ENCODE measurements around the gene HTATIP2.
"Not testable (repeated sequence)": the region's sequence is repeated elsewhere in the genome, so short reads cannot be mapped to it uniquely, and the experiment has no call there.

The HTATIP2 gene

DNA sequence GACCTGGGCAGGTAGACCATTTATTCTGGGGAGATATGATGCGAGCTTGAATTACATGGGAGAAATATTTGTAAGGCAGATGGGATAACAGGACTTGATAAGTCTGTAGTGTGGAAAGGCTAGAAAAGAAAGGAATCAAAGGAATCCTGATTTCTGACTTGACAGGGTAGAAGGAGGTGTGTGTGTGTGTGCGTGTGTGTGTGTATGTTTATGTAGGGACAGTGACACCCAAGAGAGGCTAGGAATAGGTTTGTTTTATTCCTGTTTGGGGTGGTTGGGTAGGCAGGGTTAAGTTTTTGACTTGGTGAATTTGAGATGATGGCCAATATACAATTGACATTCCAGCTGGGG, 390 bp upstream of the HTATIP2 start:
- peaks cover 68% of the 10 kb centered on the region for H3K4me1 Mint-ChIP-seq

DNA sequence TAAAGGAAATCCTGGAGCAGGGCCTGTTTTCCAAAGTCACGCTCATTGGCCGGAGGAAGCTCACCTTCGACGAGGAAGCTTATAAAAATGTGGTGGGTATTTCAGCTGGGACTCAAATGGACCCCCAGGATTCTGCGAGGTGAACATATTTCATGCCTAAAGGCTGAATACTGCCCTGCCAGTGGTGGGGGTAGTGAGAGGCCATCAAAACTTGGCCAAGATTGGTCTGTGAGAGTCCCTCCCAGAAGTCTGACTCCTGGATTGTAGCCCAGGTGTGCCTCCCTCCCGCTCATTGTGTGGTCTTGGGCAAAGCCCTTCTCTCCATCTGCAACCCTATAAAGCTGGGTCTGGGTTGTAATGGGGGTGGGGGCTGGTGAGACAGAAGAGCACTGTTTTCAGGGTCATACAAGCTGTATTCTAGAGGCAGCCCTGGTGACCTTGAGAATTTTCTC, 853 bp downstream of the HTATIP2 start:
- H3K27me3 Mint-ChIP-seq = no peaks in the 10 kb centered on the region
- H3K4me1 Mint-ChIP-seq = peaks cover 68% of the 10 kb centered on the region
- peak overlapping the region; percentile 83 to 86 for H3K4me3 Mint-ChIP-seq
- ATAC-seq = no peak
- peak overlapping the region; percentile 67 to 90 for H3K27ac Mint-ChIP-seq
- H3K9me3 Mint-ChIP-seq = no peaks in the 10 kb centered on the region
- DNase-seq = no peak

More for the DNA sequence above, 390 bp upstream of the HTATIP2 start:
- DNase-seq = no peak
- Mint-ChIP-seq H3K4me3 (peak overlapping the region; percentile 78 to 86), H3K27ac (peak overlapping the region; percentile 92 to 97), H3K27me3 (no peaks in the 10 kb centered on the region), H3K9me3 (no peaks in the 10 kb centered on the region)
- ATAC-seq = peak; percentile 3

DNA sequence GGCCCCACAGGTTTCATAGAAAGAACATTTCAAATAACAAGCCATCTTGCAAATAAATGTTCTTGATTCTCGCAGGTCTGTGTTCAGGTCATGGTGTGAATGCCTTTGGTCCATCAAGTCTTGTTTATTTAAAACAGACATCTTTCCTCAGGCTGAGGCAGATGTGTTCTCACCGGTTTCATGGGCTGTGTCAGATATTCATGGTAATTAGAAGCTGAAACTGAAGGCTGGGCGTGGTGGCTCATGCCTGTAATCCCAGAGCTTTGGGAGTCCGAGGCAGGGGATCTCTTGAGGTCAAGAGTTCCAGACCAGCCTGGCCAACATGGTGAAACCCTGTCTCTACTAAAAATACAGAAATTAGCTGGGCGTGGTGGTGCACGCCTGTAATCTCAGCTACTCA, 2.0 kb downstream of the HTATIP2 start:
- not testable (repeated sequence) for H3K27me3 Mint-ChIP-seq, H3K9me3 Mint-ChIP-seq, ATAC-seq, DNase-seq, H3K27ac Mint-ChIP-seq
- Mint-ChIP-seq H3K4me1 (peaks cover 63% of the 10 kb centered on the region), H3K4me3 (peak overlapping the region; percentile 83 to 86)

DNA sequence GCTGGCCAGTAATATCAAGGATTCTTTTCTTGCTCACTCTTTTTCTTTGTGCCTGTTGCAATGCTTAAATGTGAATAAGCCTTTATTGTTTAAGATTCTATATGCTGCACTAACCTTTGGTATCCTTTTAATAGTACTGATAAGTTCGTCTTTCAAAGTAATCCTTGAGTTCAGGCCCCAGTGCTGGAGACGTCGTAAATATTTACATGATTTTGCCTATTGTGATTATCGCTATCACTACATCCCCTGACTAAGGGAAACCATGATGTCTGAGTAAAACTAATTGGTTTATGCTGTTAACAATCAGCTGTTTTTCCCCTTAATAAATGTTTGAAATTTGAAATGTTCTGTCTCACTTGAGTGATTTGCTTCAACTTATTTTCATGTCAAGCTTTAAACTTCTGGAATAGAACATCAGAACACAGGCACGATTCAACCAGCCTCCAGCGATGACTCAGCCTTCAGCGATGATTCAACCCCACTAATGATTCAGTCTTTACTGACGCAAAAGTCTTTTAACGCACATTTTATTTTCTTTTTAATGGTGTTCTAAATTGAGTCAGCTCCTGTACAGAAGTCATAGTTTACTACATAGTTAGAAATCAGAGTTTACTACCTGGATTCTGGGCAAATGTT, 3.9 kb downstream of the HTATIP2 start:
- ATAC-seq = peak; percentile 74
- Mint-ChIP-seq H3K9me3 (no peaks in the 10 kb centered on the region), H3K4me3 (peak overlapping the region; percentile 52 to 61), H3K27me3 (no peaks in the 10 kb centered on the region), H3K27ac (peak overlapping the region; percentile 28 to 42), H3K4me1 (peaks cover 47% of the 10 kb centered on the region)
- peak in 1 of 2 donors; percentile 58 for DNase-seq

DNA sequence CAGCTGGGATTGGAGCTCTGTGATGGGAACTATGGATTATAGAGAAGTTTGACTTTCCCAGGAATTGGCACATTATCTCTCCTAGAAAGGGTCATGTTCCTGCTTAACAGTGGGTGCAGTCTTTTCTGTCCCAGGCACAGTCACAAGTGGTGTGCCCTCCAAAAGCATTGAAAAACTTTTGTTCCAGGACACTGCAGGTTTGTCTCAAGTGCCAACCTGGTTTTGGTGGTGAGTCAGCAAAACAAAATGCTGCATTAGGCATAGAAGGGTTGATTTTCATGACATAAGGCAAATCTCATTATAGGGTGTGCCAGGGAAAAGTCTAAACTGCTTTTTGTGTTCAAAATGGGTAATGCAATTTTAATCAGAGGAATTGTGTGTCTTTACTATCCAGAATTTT, 4.9 kb downstream of the HTATIP2 start:
- Mint-ChIP-seq H3K27ac (no peak overlapping the region), H3K27me3 (no peaks in the 10 kb centered on the region), H3K4me3 (peak overlapping the region in 1 of 2 donors; percentile 29), H3K4me1 (peaks cover 37% of the 10 kb centered on the region), H3K9me3 (no peaks in the 10 kb centered on the region)
- ATAC-seq (no peak), DNase-seq (no peak)

DNA sequence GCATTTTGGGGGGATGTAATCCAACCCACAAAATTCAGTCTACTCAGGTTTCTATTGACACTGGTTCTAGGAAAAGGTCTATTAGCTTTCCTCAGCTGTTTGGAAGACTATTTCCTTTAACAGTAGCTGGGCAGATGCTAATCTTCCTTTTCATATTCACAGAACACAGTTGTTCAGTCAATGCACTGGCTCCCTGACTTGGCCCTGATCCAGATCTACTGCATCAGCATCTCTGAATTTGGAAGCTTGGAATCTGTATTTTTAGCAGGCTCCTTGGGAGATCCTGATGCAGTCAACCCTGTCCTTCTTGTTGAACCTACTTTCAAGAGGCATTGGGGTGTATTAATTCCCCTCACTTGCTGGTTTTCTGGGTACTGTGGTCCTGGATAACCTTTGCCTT, 6.3 kb downstream of the HTATIP2 start:
- no peak for ATAC-seq

DNA sequence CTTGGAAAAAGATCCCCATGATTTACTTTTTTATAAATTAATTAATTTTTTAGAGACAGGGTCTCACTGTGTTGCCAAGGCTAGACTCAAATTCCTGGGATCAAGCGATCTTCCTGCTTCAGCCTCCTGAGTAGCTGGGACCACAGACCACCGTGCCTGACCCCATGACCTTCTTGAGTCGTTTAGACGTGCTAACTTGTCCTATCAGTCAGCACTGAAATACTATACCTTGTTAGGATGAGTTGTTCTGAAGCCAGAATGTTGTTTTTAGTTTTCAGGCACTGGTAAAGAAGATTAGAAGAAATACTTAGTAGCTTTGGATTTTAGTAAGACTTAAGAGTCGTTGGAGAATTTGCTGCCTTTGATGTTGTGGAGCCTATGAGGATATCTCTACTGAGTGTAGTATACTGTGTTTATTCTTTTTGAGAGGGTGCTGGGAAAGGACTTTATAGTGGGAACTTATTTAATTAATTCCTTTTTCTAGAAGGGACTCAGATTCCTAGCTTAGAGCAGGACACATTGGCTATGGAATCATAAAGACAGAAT, 8.6 kb downstream of the HTATIP2 start:
- no peak overlapping the region for H3K4me3 Mint-ChIP-seq
- H3K4me1 Mint-ChIP-seq = peaks cover 12% of the 10 kb centered on the region
- ATAC-seq (no peak), DNase-seq (no peak)
- no peak overlapping the region for H3K27ac Mint-ChIP-seq
- H3K27me3 Mint-ChIP-seq = no peaks in the 10 kb centered on the region
- no peaks in the 10 kb centered on the region for H3K9me3 Mint-ChIP-seq

More for the DNA sequence above, 6.3 kb downstream of the HTATIP2 start:
- H3K4me3 Mint-ChIP-seq = no peak overlapping the region
- no peaks in the 10 kb centered on the region for H3K9me3 Mint-ChIP-seq
- no peaks in the 10 kb centered on the region for H3K27me3 Mint-ChIP-seq
- DNase-seq = no peak
- H3K4me1 Mint-ChIP-seq = peaks cover 32% of the 10 kb centered on the region
- H3K27ac Mint-ChIP-seq = no peak overlapping the region

DNA sequence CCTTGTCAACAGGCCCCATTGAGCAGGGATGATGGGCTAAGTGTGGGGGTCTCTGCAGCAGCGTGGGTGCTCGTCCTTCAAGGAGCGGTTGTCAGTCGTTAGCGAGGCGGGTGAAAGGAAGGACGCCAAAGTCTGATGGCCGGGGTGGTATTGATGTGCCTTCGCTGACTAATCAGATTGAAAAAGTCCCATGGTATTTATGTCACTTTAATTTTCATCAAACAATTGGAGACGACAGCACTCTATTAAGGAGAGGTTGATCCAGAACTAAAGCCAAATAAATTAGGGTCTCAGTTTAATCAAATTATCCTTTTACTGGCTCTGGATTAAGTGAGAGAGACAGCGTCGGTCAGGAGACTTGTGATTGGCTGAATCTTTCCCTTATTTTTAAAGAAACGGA, 9.6 kb downstream of the HTATIP2 start:
- Mint-ChIP-seq H3K4me3 (no peak overlapping the region), H3K27ac (no peak overlapping the region), H3K9me3 (no peaks in the 10 kb centered on the region), H3K4me1 (peaks cover 6% of the 10 kb centered on the region), H3K27me3 (no peaks in the 10 kb centered on the region)
- no peak for ATAC-seq
- DNase-seq = no peak

DNA sequence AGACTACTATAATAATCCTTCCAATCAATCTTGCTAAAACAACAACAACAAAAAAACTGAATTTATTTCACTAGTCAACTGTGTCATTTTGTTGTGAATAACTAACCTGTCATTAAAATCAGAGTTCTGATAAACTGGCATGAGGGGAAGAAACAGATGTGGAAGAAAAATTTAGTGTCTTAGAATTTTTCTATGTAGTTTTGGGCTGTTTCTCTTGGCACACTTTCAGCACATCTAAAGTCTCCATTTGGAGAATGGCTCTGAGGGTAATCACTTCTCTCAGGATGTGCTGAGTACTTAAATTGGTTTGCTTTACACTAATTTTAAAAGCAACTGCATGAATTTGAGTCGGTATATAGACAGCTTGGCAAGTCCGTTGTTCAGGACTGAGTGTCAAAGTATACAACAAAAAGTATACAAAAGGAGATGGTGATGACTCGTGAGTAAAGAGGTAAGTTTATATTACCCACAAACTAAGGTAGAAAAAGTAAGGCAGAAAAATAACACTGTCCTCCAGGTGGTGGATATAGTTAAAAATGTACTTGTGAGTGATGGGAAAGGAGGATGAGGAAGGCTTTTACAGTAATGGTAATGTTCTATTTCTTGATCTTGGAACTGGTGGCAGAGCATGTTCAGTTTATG, 10.2 kb downstream of the HTATIP2 start:
- no peak for ATAC-seq
- no peaks in the 10 kb centered on the region for H3K9me3 Mint-ChIP-seq
- DNase-seq = no peak
- no peak overlapping the region for H3K27ac Mint-ChIP-seq
- H3K4me3 Mint-ChIP-seq = no peak overlapping the region
- H3K27me3 Mint-ChIP-seq = no peaks in the 10 kb centered on the region
- H3K4me1 Mint-ChIP-seq = peaks cover 6% of the 10 kb centered on the region

DNA sequence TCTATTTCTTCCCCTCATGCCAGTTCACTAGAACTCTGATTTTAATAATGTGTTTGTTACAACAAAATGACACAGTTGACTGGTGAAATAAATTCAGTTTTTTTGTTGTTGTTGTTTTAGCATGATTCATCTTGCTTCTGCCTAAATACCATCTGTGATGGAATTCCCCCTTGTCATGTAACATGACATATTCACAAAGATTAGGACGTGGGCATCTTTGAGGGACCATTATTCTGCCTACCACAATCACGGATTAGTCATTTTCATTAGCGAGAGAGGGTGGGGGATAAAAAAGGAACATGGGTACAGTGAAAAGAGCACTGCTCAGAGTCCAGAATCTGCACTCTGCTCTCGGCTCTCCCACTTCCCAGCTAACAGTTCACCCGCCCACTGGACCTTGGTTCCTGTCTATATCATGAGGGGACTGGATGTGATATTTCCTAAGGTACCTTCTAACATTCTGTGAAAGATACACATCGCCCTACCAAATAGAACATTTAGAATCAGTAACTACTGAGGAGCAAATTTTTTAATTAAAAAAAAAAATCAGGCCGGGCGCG, 11.3 kb downstream of the HTATIP2 start:
- H3K9me3 Mint-ChIP-seq = no peaks in the 10 kb centered on the region
- ATAC-seq (no peak), DNase-seq (no peak)
- H3K27me3 Mint-ChIP-seq = no peaks in the 10 kb centered on the region
- H3K27ac Mint-ChIP-seq = peak overlapping the region in 1 of 2 donors; percentile 9
- peaks cover 6% of the 10 kb centered on the region for H3K4me1 Mint-ChIP-seq
- no peak overlapping the region for H3K4me3 Mint-ChIP-seq

DNA sequence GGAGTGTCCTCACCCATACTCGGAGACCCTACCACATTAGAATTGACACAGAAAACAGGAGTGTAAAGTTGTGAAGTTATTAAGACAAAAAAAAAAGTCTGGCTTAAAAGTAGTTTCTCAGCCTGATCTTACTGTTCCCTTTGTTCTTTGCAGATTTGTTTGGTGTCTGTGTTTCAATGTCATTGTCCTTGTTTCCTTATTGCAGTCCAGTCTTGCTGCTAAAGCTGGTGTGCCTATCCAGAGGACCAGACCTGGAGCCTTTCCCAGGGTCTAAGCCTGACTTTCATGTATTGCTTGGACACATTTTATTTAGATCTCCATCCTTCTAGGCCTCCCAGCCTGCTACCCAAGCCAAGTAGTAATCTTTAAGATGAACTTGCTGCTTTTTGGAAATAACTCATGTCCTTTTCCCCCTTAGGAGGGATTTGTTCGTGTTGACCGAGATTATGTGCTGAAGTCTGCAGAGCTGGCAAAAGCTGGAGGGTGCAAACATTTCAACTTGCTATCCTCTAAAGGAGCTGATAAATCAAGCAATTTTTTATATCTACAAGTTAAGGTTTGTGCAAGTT, 12.7 kb downstream of the HTATIP2 start:
- Mint-ChIP-seq H3K27me3 (no peaks in the 10 kb centered on the region), H3K4me3 (no peak overlapping the region), H3K4me1 (peaks cover 6% of the 10 kb centered on the region), H3K27ac (no peak overlapping the region), H3K9me3 (no peaks in the 10 kb centered on the region)
- DNase-seq (no peak), ATAC-seq (no peak)

DNA sequence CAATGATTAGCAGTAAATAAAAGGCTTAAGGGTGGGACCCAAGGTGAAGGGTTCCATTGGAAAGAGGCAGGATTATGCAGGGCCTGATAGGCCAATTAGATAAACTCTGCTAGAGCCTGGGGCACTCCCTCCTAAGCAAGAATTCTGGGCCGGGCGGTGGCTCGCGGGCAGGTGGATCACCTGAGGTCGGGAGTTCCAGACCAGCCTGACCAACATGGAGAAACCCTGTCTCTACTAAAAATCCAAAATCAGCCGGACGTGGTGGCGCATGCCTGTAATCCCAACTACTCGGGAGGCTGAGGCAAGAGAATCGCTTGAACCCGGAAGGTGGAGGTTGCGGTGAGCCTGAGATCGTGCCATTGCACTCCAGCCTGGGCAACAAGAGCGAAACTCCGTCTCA, 22.5 kb downstream of the HTATIP2 start:
- not testable (repeated sequence) for ATAC-seq, H3K9me3 Mint-ChIP-seq, DNase-seq, H3K27me3 Mint-ChIP-seq
- Mint-ChIP-seq H3K4me1 (peaks cover 15% of the 10 kb centered on the region), H3K4me3 (peak overlapping the region; percentile 99), H3K27ac (peak overlapping the region in 1 of 2 donors; percentile 98)

DNA sequence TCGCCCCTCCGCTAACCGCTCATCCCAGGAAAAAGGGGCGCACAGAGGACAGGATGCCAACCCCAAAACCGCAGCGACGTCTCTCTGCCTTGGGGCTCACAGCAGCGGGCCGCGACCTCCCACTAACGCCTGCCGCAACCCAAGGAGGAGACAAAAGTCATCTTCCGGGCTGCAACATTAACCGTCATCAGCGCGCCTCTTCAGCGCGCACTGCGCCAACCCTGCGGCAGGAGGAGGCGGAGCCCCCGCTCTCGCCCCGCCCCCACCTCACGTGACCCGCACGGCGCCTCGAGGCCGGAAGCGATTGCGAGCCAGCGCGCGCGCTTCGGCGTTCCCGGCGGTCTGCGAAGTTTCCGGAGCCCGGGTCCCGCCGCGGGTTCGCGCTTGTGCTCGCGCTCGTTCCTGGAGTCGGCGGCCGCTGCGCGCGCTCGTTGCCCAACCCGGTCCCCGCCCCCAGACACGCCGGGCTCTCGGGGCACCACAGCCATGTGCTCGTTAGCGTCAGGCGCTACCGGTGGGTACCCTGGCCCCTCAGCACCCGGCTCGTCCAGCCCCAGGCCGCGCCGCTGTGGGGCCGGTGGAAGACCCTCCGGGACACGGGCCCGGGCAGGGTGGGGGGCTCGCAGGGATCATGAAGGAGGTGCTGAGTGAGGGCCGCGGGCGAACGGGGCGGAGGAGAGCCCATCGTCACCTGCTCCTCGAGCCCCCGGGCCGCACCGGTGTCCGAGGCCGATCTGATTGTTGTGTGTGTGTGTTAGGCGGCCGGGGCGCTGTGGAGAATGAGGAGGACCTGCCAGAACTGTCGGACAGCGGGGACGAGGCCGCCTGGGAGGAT, 24.0 kb downstream of the HTATIP2 start, which contains the start of gene PRMT3:
Gene PRMT3, plus strand, starts transcription at position 456 of the 835 bp plus-strand sequence. Its CDS starts 31 bp downstream, at position 487.
- H3K27me3 Mint-ChIP-seq = no peaks in the 10 kb centered on the region
- peak within 1 kb of the TSS; percentile 98 to 99 for H3K27ac Mint-ChIP-seq
- peak within 1 kb of the TSS; percentile 99 for H3K4me3 Mint-ChIP-seq
- no peaks in the 10 kb centered on the region for H3K9me3 Mint-ChIP-seq
- peak; percentile 98 for DNase-seq
- ATAC-seq = peak; percentile 93
- H3K4me1 Mint-ChIP-seq = peaks cover 15% of the 10 kb centered on the region

DNA sequence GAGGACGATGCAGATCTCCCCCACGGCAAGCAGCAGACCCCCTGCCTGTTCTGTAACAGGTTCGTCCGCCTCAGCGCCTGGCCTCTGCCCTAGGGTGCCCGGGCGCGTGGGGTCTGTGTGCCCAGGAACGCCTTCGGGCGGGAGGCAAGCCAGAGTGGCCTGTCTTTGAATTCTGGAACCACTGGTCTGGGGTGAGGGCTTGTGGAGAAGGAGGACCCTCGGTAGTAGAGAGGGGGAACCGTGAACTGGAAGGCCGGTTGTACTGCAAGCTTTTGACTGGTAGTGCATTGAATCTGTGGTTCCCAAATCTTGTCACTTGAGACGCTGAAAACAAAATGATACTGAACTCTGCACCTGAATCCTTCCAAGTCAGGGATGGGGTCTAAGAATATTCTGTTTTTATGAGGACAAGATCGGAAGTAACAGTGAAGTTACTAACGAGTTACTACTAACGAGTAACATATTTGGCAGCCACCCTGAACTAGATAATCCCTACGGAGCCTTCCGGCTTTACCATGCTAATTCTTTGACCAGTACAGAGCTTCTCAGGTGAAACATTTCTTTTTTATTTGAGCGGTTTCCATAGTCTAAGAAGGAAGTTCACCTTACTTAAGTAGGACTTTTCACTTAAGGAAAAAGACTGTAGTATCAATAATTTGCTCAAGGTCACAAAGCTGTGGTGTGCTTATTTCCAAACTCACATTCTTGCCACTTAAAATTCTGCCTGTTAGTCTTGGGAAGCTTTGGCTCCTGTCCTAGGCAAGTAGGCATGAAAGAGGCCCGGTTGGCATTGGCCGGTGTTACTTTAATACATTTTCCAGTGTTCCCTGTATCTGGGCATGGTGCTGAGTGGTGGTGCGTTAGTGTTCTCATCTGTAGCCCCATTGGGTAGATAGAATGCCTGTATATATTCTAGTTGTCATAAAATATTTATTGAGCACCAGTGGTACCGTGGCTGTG, 24.9 kb downstream of the HTATIP2 start:
- DNase-seq = no peak
- H3K9me3 Mint-ChIP-seq = no peaks in the 10 kb centered on the region
- peak; percentile 18 for ATAC-seq
- peak overlapping the region; percentile 99 for H3K4me3 Mint-ChIP-seq
- no peaks in the 10 kb centered on the region for H3K27me3 Mint-ChIP-seq
- peaks cover 15% of the 10 kb centered on the region for H3K4me1 Mint-ChIP-seq
- H3K27ac Mint-ChIP-seq = peak overlapping the region; percentile 98 to 99
